ENCODE measurements around the gene PRAME.

PRAME gene

DNA sequence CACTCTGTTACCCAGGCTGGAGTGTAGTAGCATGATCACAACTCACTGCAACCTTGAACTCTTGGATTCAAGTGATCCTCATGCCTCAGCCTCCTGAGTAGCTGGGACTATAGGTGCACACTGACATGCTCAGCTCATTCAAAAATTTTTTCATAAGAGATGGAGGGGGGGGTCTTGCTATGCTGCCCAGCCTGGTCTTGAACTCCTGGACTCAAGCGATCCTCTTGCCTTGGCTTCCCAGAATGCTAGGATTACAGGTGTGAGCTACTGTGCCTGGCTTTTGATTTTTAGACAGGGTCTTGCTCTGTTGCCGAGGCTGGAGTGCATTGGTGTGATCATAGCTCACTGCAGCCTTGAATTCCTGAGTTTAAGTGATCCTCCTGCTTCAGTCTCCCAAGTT lies 14.0 kb downstream of the PRAME start:
- H2BK5ac ChIP-seq (ENCODE audit: low read depth, low read length, poor library complexity, severe bottlenecking): no peak overlapping the region
- no peaks in the 10 kb centered on the region for H3K79me1 ChIP-seq (replicated peaks; ENCODE audit: low read length, poor library complexity, severe bottlenecking)
- no peaks in the 10 kb centered on the region for H3K9me3 ChIP-seq (ENCODE audit: control insufficient read depth, low read length)
- no peak overlapping the region for H2BK15ac ChIP-seq (ENCODE audit: low read depth, poor library complexity, severe bottlenecking)
- H3K4ac ChIP-seq (ENCODE audit: low read depth in 1 of 2, low read length in 2 of 2): no peak overlapping the region
- H3K18ac ChIP-seq (ENCODE audit: low read depth in 1 of 2, low read length in 2 of 2): no peak overlapping the region
- no peak overlapping the region for H4K8ac ChIP-seq (ENCODE audit: low read length)
- H3K4me2 ChIP-seq (ENCODE audit: low read length, poor library complexity, severe bottlenecking): no peak overlapping the region
- WGBS: 79% methylated on average over 2 of the region's 2 CpGs
- DNase-seq: no peak
- no peak overlapping the region for H2AK5ac ChIP-seq (ENCODE audit: low read length, severe bottlenecking)
- H3K14ac ChIP-seq (ENCODE audit: low read length in 2 of 2): no peak overlapping the region
- no peak overlapping the region for H3K9ac ChIP-seq (ENCODE audit: low read length)
- H3K27ac ChIP-seq (ENCODE audit: low read length, poor library complexity, severe bottlenecking): no peak overlapping the region
- peaks cover 7 to 45% of the 10 kb centered on the region in 2 experiments for H3K27me3 ChIP-seq (ENCODE audit: control insufficient read depth in 1 of 2, insufficient read depth in 1 of 2, low read length in 2 of 2)
- H3K23ac ChIP-seq (ENCODE audit: low read length in 2 of 2): no peak overlapping the region
- no peaks in the 10 kb centered on the region for H3K36me3 ChIP-seq (ENCODE audit: control insufficient read depth in 1 of 2, insufficient read depth in 2 of 2, low read depth in 1 of 2, low read length in 2 of 2)
- no peak overlapping the region for H2BK12ac ChIP-seq (ENCODE audit: low read length in 2 of 2)
- no peak overlapping the region for H2BK120ac ChIP-seq (ENCODE audit: low read depth, low read length)
- H3K4me1 ChIP-seq (ENCODE audit: control insufficient read depth, insufficient read depth, low read depth, low read length): no peaks in the 10 kb centered on the region
- no peak overlapping the region for H2AFZ ChIP-seq (ENCODE audit: low read depth, low read length)
- no peak overlapping the region for H3K4me3 ChIP-seq (ENCODE audit: insufficient read depth in 1 of 2, low read depth in 1 of 2, low read length in 2 of 2)
- H4K91ac ChIP-seq (ENCODE audit: low read length): no peak overlapping the region

DNA sequence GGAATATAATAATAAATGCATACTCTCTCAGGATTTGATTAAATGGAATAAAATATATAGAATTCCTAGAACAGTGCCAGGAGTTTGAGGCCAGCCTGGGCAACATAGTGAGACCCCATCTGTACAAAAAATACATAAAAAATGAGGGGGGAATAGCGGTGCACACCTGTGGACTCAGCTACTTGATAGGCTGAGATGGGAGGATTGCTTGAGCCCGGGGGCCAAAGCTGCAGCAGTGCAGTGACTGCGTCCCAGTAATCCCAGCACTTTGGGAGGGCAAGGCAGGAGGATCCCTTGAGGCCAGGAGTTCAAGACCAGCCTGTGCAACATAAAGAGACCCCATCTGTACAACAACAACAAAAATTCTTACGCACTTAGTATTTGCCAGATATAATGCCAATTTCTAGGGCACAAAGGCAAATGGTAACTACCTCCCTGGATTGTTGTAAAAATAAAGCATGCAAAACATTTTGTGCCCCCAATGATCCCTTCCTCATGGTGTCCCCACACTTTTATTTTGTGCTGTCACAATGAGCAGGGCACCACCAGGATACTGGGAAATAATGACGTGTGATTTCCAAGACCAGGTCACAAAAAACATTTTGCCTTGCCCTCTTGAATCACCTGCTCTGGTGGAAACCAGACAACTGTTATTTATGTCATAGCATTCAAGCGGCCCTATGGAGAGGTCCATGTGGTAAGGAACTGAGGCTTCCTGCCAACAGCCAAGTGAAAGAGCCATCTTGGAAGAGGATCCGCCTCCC lies 20.7 kb downstream of the PRAME start:
- Histone ChIP-seq H3K23ac (ENCODE audit: low read length in 2 of 2) (no peak overlapping the region), H2BK12ac (ENCODE audit: low read length in 2 of 2) (no peak overlapping the region), H3K14ac (ENCODE audit: low read length in 2 of 2) (no peak overlapping the region), H3K4me1 (ENCODE audit: control insufficient read depth, insufficient read depth, low read depth, low read length) (no peaks in the 10 kb centered on the region), H4K91ac (ENCODE audit: low read length) (no peak overlapping the region), H2AFZ (ENCODE audit: low read depth, low read length) (no peak overlapping the region), H4K8ac (ENCODE audit: low read length) (no peak overlapping the region), H3K4me3 (ENCODE audit: insufficient read depth in 1 of 2, low read depth in 1 of 2, low read length in 2 of 2) (no peak overlapping the region), H3K36me3 (ENCODE audit: control insufficient read depth in 1 of 2, insufficient read depth in 2 of 2, low read depth in 1 of 2, low read length in 2 of 2) (no peaks in the 10 kb centered on the region), H3K27me3 (ENCODE audit: control insufficient read depth in 1 of 2, insufficient read depth in 1 of 2, low read length in 2 of 2) (peaks cover 0 to 7% of the 10 kb centered on the region in 2 experiments), H2BK120ac (ENCODE audit: low read depth, low read length) (no peak overlapping the region), H3K18ac (ENCODE audit: low read depth in 1 of 2, low read length in 2 of 2) (no peak overlapping the region), H3K79me1 (replicated peaks; ENCODE audit: low read length, poor library complexity, severe bottlenecking) (no peaks in the 10 kb centered on the region), H3K4ac (ENCODE audit: low read depth in 1 of 2, low read length in 2 of 2) (no peak overlapping the region), H2AK5ac (ENCODE audit: low read length, severe bottlenecking) (no peak overlapping the region), H3K9me3 (ENCODE audit: control insufficient read depth, low read length) (peaks cover 1% of the 10 kb centered on the region), H3K27ac (ENCODE audit: low read length, poor library complexity, severe bottlenecking) (no peak overlapping the region), H2BK5ac (ENCODE audit: low read depth, low read length, poor library complexity, severe bottlenecking) (no peak overlapping the region), H3K9ac (ENCODE audit: low read length) (no peak overlapping the region), H2BK15ac (ENCODE audit: low read depth, poor library complexity, severe bottlenecking) (no peak overlapping the region), H3K4me2 (ENCODE audit: low read length, poor library complexity, severe bottlenecking) (no peak overlapping the region)
- 69% methylated on average over 7 of the region's 7 CpGs for WGBS
- DNase-seq: no peak

DNA sequence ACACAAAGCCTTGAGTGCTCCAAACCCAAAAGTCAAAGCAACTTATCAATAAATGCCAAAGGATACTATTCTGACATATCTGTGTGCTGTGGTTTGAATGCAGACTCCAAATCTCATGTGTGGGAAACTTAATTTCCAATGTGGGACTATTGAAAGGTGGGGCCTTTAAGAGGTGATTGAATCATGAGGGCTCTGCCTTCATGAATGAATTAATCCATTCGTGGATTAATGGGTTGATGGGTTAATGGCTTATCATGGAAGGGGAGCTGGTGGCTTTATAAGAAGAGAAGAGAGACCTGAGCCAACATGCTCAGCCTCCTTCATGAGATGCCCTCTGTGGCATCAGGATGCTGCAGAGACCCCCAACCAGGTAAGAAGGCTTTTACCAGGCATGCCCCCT lies 22.1 kb downstream of the PRAME start:
- Histone ChIP-seq H2AFZ (ENCODE audit: low read depth, low read length) (no peak overlapping the region), H3K79me1 (replicated peaks; ENCODE audit: low read length, poor library complexity, severe bottlenecking) (no peaks in the 10 kb centered on the region), H2BK5ac (ENCODE audit: low read depth, low read length, poor library complexity, severe bottlenecking) (no peak overlapping the region), H4K91ac (ENCODE audit: low read length) (no peak overlapping the region), H3K23ac (ENCODE audit: low read length in 2 of 2) (no peak overlapping the region), H2BK12ac (ENCODE audit: low read length in 2 of 2) (no peak overlapping the region), H3K9me3 (ENCODE audit: control insufficient read depth, low read length) (peaks cover 3% of the 10 kb centered on the region), H2BK15ac (ENCODE audit: low read depth, poor library complexity, severe bottlenecking) (no peak overlapping the region), H3K14ac (ENCODE audit: low read length in 2 of 2) (no peak overlapping the region), H3K4ac (ENCODE audit: low read depth in 1 of 2, low read length in 2 of 2) (no peak overlapping the region), H2AK5ac (ENCODE audit: low read length, severe bottlenecking) (no peak overlapping the region), H3K4me3 (ENCODE audit: insufficient read depth in 1 of 2, low read depth in 1 of 2, low read length in 2 of 2) (no peak overlapping the region), H3K4me2 (ENCODE audit: low read length, poor library complexity, severe bottlenecking) (no peak overlapping the region), H3K9ac (ENCODE audit: low read length) (no peak overlapping the region), H3K4me1 (ENCODE audit: control insufficient read depth, insufficient read depth, low read depth, low read length) (no peaks in the 10 kb centered on the region), H3K18ac (ENCODE audit: low read depth in 1 of 2, low read length in 2 of 2) (no peak overlapping the region), H3K27me3 (ENCODE audit: control insufficient read depth in 1 of 2, insufficient read depth in 1 of 2, low read length in 2 of 2) (peaks cover 0 to 3% of the 10 kb centered on the region in 2 experiments), H3K36me3 (ENCODE audit: control insufficient read depth in 1 of 2, insufficient read depth in 2 of 2, low read depth in 1 of 2, low read length in 2 of 2) (no peaks in the 10 kb centered on the region), H3K27ac (ENCODE audit: low read length, poor library complexity, severe bottlenecking) (no peak overlapping the region), H2BK120ac (ENCODE audit: low read depth, low read length) (no peak overlapping the region), H4K8ac (ENCODE audit: low read length) (no peak overlapping the region)
- 0% methylated on average over 1 of the region's 1 CpG for WGBS
- DNase-seq: no peak

DNA sequence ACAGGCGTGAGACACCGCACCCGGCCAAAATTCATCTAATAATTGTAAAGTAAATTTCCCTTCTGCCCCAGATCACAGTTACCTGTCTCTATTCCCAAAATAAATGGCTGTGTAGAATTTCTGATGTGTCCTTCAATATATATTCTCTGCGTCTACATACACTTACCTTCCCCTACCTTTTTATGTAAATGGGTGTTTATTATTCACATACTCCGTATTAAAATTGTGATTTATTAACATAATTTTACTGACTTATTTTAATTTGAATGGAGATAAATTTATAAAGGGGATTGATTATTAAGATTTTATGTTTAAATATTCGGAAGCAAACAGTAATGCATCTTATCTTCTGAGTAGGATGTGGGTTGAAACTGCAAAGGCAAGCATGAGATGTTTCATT lies 22.6 kb downstream of the PRAME start:
- no peak overlapping the region for H2BK120ac ChIP-seq (ENCODE audit: low read depth, low read length)
- DNase-seq: no peak
- no peak overlapping the region for H2BK12ac ChIP-seq (ENCODE audit: low read length in 2 of 2)
- no peaks in the 10 kb centered on the region for H3K36me3 ChIP-seq (ENCODE audit: control insufficient read depth in 1 of 2, insufficient read depth in 2 of 2, low read depth in 1 of 2, low read length in 2 of 2)
- no peak overlapping the region for H3K4me2 ChIP-seq (ENCODE audit: low read length, poor library complexity, severe bottlenecking)
- no peak overlapping the region for H4K8ac ChIP-seq (ENCODE audit: low read length)
- no peak overlapping the region for H2AK5ac ChIP-seq (ENCODE audit: low read length, severe bottlenecking)
- H3K4me1 ChIP-seq (ENCODE audit: control insufficient read depth, insufficient read depth, low read depth, low read length): no peaks in the 10 kb centered on the region
- no peaks in the 10 kb centered on the region for H3K79me1 ChIP-seq (replicated peaks; ENCODE audit: low read length, poor library complexity, severe bottlenecking)
- H2BK5ac ChIP-seq (ENCODE audit: low read depth, low read length, poor library complexity, severe bottlenecking): no peak overlapping the region
- H3K9me3 ChIP-seq (ENCODE audit: control insufficient read depth, low read length): peaks cover 3% of the 10 kb centered on the region
- no peak overlapping the region for H3K9ac ChIP-seq (ENCODE audit: low read length)
- no peak overlapping the region for H3K23ac ChIP-seq (ENCODE audit: low read length in 2 of 2)
- H3K4me3 ChIP-seq (ENCODE audit: insufficient read depth in 1 of 2, low read depth in 1 of 2, low read length in 2 of 2): no peak overlapping the region
- H4K91ac ChIP-seq (ENCODE audit: low read length): no peak overlapping the region
- no peak overlapping the region for H2AFZ ChIP-seq (ENCODE audit: low read depth, low read length)
- peaks cover 0 to 2% of the 10 kb centered on the region in 2 experiments for H3K27me3 ChIP-seq (ENCODE audit: control insufficient read depth in 1 of 2, insufficient read depth in 1 of 2, low read length in 2 of 2)
- H3K14ac ChIP-seq (ENCODE audit: low read length in 2 of 2): no peak overlapping the region
- H3K18ac ChIP-seq (ENCODE audit: low read depth in 1 of 2, low read length in 2 of 2): no peak overlapping the region
- no peak overlapping the region for H3K4ac ChIP-seq (ENCODE audit: low read depth in 1 of 2, low read length in 2 of 2)
- WGBS: 85% methylated on average over 4 of the region's 6 CpGs
- no peak overlapping the region for H2BK15ac ChIP-seq (ENCODE audit: low read depth, poor library complexity, severe bottlenecking)
- H3K27ac ChIP-seq (ENCODE audit: low read length, poor library complexity, severe bottlenecking): no peak overlapping the region

Measured in mesenchymal stem cell (in vitro differentiated cells and primary cell).